Trophoblast cell (in vitro differentiated cells and primary cell): Measurements from ENCODE around the gene ERBB3.
A peak's percentile ranks its signal among the peaks of the same experiment; 100 is the strongest.

Experiments
- DNase-seq, 2 donors: peaks; one replicate each; pipeline ENCODE4 v3.0.0-alpha.2; 2016
- H2AFZ ChIP-seq: 2 replicates; pipeline ENCODE4 v1.6.1; 2013; ENCODE audit warnings: low read length, moderate library complexity, mild to moderate bottlenecking; ENCODE audit not compliant: insufficient read depth, poor library complexity
- H2AK5ac ChIP-seq: 2 replicates; pipeline ENCODE4 v1.6.1; 2013; ENCODE audit warnings: mild to moderate bottlenecking, low read length
- H2BK120ac ChIP-seq: 2 replicates; pipeline ENCODE4 v1.6.1; 2013; ENCODE audit warnings: low read length, mild to moderate bottlenecking, moderate library complexity; ENCODE audit not compliant: insufficient read depth, poor library complexity
- H2BK12ac ChIP-seq: 2 replicates; pipeline ENCODE4 v1.6.1; 2013; ENCODE audit warnings: mild to moderate bottlenecking, low read length, moderate library complexity
- H2BK5ac ChIP-seq: 2 replicates; pipeline ENCODE4 v1.6.1; 2013; ENCODE audit warnings: low read length, low read depth, moderate library complexity, mild to moderate bottlenecking; ENCODE audit not compliant: poor library complexity
- H3K14ac ChIP-seq: 2 replicates; pipeline ENCODE4 v1.6.1; 2013; ENCODE audit warnings: mild to moderate bottlenecking, low read length
- H3K18ac ChIP-seq: 2 replicates; pipeline ENCODE4 v1.6.1; 2013; ENCODE audit warnings: mild to moderate bottlenecking, low read length
- H3K23ac ChIP-seq: 2 replicates; pipeline ENCODE4 v1.6.1; 2013; ENCODE audit warnings: low read length
- H3K27ac ChIP-seq: 2 replicates; pipeline ENCODE4 v1.5.1; 2013; ENCODE audit warnings: low read depth, mild to moderate bottlenecking, inconsistent platforms, low read length, moderate library complexity
- H3K27me3 ChIP-seq: 2 replicates; pipeline ENCODE4 v1.6.1; 2013; ENCODE audit warnings: inconsistent platforms, mild to moderate bottlenecking, low read length, moderate library complexity; ENCODE audit not compliant: insufficient read depth
- H3K36me3 ChIP-seq, 2 experiments: 1 replicate in 1 of 2; 2 replicates in 1 of 2; pipeline ENCODE4 v1.6.1; 2013; ENCODE audit warnings: low read length in 2 of 2, mild to moderate bottlenecking in 2 of 2, moderate library complexity in 1 of 2; ENCODE audit not compliant: insufficient read depth in 2 of 2, control insufficient read depth in 1 of 2
- H3K4ac ChIP-seq: 2 replicates; pipeline ENCODE4 v1.6.1; 2013; ENCODE audit warnings: low read depth, mild to moderate bottlenecking, low read length, moderate library complexity
- H3K4me1 ChIP-seq, 2 experiments: 1 replicate in 1 of 2; 2 replicates in 1 of 2; pipeline ENCODE4 v1.6.1; 2013; ENCODE audit warnings: low read length in 2 of 2, mild to moderate bottlenecking in 2 of 2, moderate library complexity in 1 of 2; ENCODE audit not compliant: insufficient read depth in 2 of 2, control insufficient read depth in 1 of 2
- H3K4me2 ChIP-seq: 2 replicates; pipeline ENCODE4 v1.6.1; 2013; ENCODE audit warnings: inconsistent platforms, mild to moderate bottlenecking, low read length, moderate library complexity
- H3K4me3 ChIP-seq: 2 replicates; pipeline ENCODE4 v1.5.1; 2013; ENCODE audit warnings: mild to moderate bottlenecking, low read depth, low read length, inconsistent platforms
- H3K79me1 ChIP-seq: one replicate; pipeline ENCODE4 v1.6.1; 2013; ENCODE audit warnings: low read length
- H3K79me2 ChIP-seq: 2 replicates; pipeline ENCODE4 v1.6.1; 2013; ENCODE audit warnings: low read length, mild to moderate bottlenecking; ENCODE audit not compliant: control insufficient read depth, insufficient read depth, poor library complexity
- H3K9ac ChIP-seq: 2 replicates; pipeline ENCODE4 v1.6.1; 2013; ENCODE audit warnings: mild to moderate bottlenecking, low read length
- H3K9me3 ChIP-seq: 2 replicates; pipeline ENCODE4 v1.6.1; 2013; ENCODE audit warnings: low read depth, mild to moderate bottlenecking, control low read depth, inconsistent platforms, low read length; ENCODE audit not compliant: insufficient read depth
- H4K12ac ChIP-seq: 2 replicates; pipeline ENCODE4 v1.6.1; 2013; ENCODE audit warnings: low read depth, mild to moderate bottlenecking, low read length, moderate library complexity
- H4K8ac ChIP-seq: 2 replicates; pipeline ENCODE4 v1.6.1; 2013; ENCODE audit warnings: low read depth, mild to moderate bottlenecking, low read length, moderate library complexity
- H4K91ac ChIP-seq: one replicate; pipeline ENCODE4 v1.6.1; 2013; ENCODE audit warnings: low read depth, mild to moderate bottlenecking, low read length, moderate library complexity
- WGBS: extraction: QIAGEN DNeasy Blood & Tissue Kit; methylation state at CpG from one replicate; pipeline ENCODE4 v1.1.7; 2013; ENCODE audit warnings: missing lambda C conversion rate; ENCODE audit not compliant: insufficient read length, insufficient coverage; ENCODE audit errors: extremely low coverage; 5-methylcytosine and 5-hydroxymethylcytosine counted together

Gene ERBB3

DNA sequence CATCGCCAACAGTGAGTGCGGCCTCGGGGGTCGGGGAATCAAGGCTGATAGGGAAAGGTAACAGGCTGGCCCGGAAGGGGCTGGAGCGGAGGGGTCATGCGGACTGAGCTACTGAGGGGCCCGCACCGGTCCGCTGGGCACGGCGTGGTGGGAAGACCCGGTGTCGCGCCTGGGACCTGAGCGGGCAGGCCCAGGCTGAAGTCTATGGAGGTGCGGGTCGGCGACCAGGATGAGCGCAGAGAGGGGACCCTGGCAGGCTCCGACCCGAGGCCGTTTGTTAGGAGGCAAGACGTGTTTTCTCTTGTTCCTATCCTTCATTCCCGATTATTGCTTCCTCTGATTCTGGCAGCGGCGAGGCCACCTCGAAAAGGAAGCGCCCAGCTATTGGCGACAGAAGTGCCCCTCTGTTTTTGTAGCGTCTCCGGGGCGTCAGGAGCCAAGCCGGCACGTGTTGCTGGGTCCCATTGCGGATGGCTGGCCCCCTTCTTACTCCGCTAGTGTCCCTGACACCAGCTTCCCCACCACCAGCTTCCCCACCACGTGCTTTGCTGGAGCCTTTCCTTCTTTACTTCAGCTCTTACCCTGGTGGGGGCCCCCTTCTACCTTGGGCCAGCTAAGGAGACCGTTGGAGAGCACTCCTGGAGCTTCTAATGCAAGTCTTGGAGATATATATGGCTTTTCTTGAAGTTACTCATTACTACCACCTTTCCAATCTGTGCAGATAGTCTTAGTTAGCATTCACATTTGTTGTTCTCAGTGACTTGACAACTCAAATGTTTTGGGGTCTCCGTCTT lies 25.0 kb downstream of the ERBB3 start:
- WGBS = no CpG with 5 or more reads among the region's 40 CpGs
- Histone ChIP-seq H3K9me3 (no peaks in the 10 kb centered on the region), H3K4me2 (peak overlapping the region; percentile 97), H3K79me2 (peaks cover 10% of the 10 kb centered on the region), H3K14ac (peak overlapping the region; percentile 89), H3K4ac (peak overlapping the region; percentile 90), H2BK120ac (peak overlapping the region; percentile 23), H3K4me1 (peaks cover 0 to 4% of the 10 kb centered on the region in 2 experiments), H4K91ac (peak overlapping the region; percentile 65), H3K27ac (peak overlapping the region; percentile 69), H3K79me1 (peaks cover 8% of the 10 kb centered on the region), H3K4me3 (peak overlapping the region; percentile 95), H3K18ac (peak overlapping the region; percentile 87), H3K9ac (peak overlapping the region; percentile 82), H2BK12ac (no peak overlapping the region), H3K27me3 (no peaks in the 10 kb centered on the region), H2AFZ (peak overlapping the region; percentile 46), H2BK5ac (peak overlapping the region; percentile 78), H4K8ac (peak overlapping the region; percentile 67), H3K23ac (no peak overlapping the region), H3K36me3 (peaks cover 20 to 37% of the 10 kb centered on the region in 2 experiments), H2AK5ac (peak overlapping the region; percentile 65), H4K12ac (peak overlapping the region; percentile 62)
- peak in 1 of 2 donors; percentile 44 for DNase-seq

DNA sequence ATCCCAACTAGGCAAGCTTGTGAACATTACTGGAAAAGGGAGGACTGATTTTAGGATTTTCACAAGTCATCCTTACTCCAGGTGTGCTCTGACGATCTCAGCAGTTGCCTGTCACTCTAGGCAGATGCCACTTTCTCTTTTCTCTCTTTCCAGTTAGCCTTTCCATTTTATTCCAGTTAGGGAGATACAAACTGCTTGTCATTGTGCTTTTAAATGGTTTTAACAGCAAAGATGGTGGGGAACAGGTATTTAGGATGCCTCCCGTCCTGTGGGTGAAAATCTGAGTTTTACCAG lies 25.6 kb downstream of the ERBB3 start:
- Histone ChIP-seq H3K23ac (no peak overlapping the region), H2AK5ac (no peak overlapping the region), H3K27ac (no peak overlapping the region), H4K12ac (no peak overlapping the region), H2BK12ac (no peak overlapping the region), H3K4me1 (peaks cover 0 to 4% of the 10 kb centered on the region in 2 experiments), H3K4me2 (peak overlapping the region; percentile 97), H3K9ac (peak overlapping the region; percentile 82), H4K8ac (no peak overlapping the region), H4K91ac (no peak overlapping the region), H3K18ac (no peak overlapping the region), H3K27me3 (no peaks in the 10 kb centered on the region), H3K36me3 (peaks cover 24 to 40% of the 10 kb centered on the region in 2 experiments), H2BK5ac (no peak overlapping the region), H3K4ac (peak overlapping the region; percentile 90), H3K9me3 (no peaks in the 10 kb centered on the region), H3K4me3 (no peak overlapping the region), H3K79me2 (peaks cover 10% of the 10 kb centered on the region), H3K14ac (no peak overlapping the region), H2BK120ac (no peak overlapping the region), H2AFZ (no peak overlapping the region), H3K79me1 (peaks cover 8% of the 10 kb centered on the region)
- no CpG with 5 or more reads among the region's 2 CpGs for WGBS
- DNase-seq = no peak

DNA sequence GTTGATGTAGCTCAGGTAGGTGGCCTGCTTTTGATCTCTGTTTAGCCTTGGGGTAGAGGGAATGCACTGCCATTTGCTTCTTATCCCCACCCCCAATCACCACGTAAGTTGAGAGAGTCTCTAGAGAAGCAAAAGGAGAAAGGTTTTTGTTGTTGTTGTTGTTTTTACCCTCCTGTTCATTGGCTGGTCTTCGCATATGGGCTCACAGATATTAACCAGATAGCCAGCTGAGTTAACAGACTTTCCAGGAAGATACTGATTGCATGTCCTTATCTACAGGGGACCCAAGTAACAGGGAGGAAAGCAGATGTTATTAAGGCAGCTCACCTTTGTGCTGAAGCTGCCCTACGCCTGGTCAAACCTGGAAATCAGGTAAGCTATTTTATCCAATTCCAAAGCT lies 27.3 kb downstream of the ERBB3 start:
- Histone ChIP-seq H3K79me1 (peaks cover 8% of the 10 kb centered on the region), H4K91ac (no peak overlapping the region), H3K27ac (no peak overlapping the region), H3K4ac (no peak overlapping the region), H3K36me3 (peaks cover 24 to 45% of the 10 kb centered on the region in 2 experiments), H3K27me3 (no peaks in the 10 kb centered on the region), H2BK5ac (no peak overlapping the region), H4K8ac (no peak overlapping the region), H3K79me2 (peaks cover 10% of the 10 kb centered on the region), H3K9me3 (no peaks in the 10 kb centered on the region), H3K14ac (no peak overlapping the region), H3K4me1 (peaks cover 0 to 4% of the 10 kb centered on the region in 2 experiments), H3K9ac (no peak overlapping the region), H2BK120ac (no peak overlapping the region), H3K4me2 (no peak overlapping the region), H3K18ac (no peak overlapping the region), H3K23ac (no peak overlapping the region), H2BK12ac (no peak overlapping the region), H4K12ac (no peak overlapping the region), H2AFZ (no peak overlapping the region), H3K4me3 (no peak overlapping the region), H2AK5ac (no peak overlapping the region)
- no peak for DNase-seq
- no CpG with 5 or more reads among the region's 3 CpGs for WGBS

DNA sequence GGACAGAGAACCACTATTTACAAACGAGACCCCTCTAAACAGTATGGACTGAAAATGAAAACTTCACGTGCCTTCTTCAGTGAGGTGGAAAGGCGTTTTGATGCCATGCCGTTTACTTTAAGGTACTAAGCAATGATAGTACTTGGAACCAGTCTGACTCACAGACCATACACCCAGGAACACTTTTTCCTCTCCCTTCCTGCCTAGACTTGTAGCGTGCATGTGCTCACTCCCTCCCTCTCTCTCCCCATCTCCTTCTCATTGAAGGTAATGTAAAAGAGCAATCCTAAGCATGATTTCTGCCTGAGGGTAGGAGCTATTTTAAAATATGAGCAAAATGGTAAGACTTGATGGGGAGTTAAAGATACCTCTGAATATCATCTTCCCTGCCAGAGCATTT lies 30.6 kb downstream of the ERBB3 start:
- H3K27ac ChIP-seq = no peak overlapping the region
- no CpG with 5 or more reads among the region's 5 CpGs for WGBS
- no peak overlapping the region for H4K91ac ChIP-seq
- no peak overlapping the region for H3K4me2 ChIP-seq
- no peak overlapping the region for H2AFZ ChIP-seq
- no peak overlapping the region for H3K4ac ChIP-seq
- H4K12ac ChIP-seq = no peak overlapping the region
- H2BK12ac ChIP-seq = no peak overlapping the region
- no peaks in the 10 kb centered on the region for H3K27me3 ChIP-seq
- H3K18ac ChIP-seq = no peak overlapping the region
- no peak overlapping the region for H2AK5ac ChIP-seq
- no peak for DNase-seq
- H3K4me3 ChIP-seq = no peak overlapping the region
- H3K9me3 ChIP-seq = no peaks in the 10 kb centered on the region
- no peak overlapping the region for H2BK120ac ChIP-seq
- no peak overlapping the region for H4K8ac ChIP-seq
- H3K36me3 ChIP-seq = peaks cover 30 to 52% of the 10 kb centered on the region in 2 experiments
- no peak overlapping the region for H3K14ac ChIP-seq
- H3K79me1 ChIP-seq = peaks cover under 1% of the 10 kb centered on the region
- H3K23ac ChIP-seq = no peak overlapping the region
- H2BK5ac ChIP-seq = no peak overlapping the region
- no peak overlapping the region for H3K9ac ChIP-seq
- peaks cover 0 to 4% of the 10 kb centered on the region in 2 experiments for H3K4me1 ChIP-seq
- no peaks in the 10 kb centered on the region for H3K79me2 ChIP-seq
